ENCODE measurements around the gene BFAR. TPM values are rescaled to one million over a fixed set of nuclear protein-coding genes. Genes with fewer than 3 reads are reported as not detected.

The BFAR gene
- polyA plus RNA-seq, 1 donor from 2014 or later: 63.5 TPM

DNA sequence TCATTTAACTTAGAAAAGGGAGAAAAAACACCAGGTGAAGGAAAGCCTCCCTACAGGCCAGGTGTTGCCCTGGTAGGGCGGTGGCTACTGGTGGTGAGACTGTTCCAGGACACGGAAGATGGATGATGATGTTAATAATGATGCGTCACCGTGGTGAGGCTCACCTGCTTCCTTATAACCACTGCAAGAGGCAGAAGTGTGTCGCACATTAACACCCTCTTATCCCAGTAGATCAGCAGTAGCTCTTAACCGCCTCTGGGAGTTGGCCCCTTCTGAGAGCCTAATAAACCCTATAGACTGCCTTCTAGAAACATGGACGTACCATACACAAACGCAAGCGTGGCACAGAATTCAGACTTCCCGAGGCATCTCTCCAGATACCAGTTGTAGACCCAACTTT is 7.8 kb downstream of the BFAR start:
- no peak overlapping the region for H3K4me3 ChIP-seq (ENCODE audit: low read length)
- no peaks in the 10 kb centered on the region for H4K20me1 ChIP-seq (ENCODE audit: insufficient read depth)
- no peak overlapping the region for H2AFZ ChIP-seq (ENCODE audit: low read depth, low read length)
- no peak overlapping the region for H3K9ac ChIP-seq (ENCODE audit: low read length)
- no peak overlapping the region for H3K4me2 ChIP-seq (ENCODE audit: low read length)
- TF ChIP-seq, protein P1, sequence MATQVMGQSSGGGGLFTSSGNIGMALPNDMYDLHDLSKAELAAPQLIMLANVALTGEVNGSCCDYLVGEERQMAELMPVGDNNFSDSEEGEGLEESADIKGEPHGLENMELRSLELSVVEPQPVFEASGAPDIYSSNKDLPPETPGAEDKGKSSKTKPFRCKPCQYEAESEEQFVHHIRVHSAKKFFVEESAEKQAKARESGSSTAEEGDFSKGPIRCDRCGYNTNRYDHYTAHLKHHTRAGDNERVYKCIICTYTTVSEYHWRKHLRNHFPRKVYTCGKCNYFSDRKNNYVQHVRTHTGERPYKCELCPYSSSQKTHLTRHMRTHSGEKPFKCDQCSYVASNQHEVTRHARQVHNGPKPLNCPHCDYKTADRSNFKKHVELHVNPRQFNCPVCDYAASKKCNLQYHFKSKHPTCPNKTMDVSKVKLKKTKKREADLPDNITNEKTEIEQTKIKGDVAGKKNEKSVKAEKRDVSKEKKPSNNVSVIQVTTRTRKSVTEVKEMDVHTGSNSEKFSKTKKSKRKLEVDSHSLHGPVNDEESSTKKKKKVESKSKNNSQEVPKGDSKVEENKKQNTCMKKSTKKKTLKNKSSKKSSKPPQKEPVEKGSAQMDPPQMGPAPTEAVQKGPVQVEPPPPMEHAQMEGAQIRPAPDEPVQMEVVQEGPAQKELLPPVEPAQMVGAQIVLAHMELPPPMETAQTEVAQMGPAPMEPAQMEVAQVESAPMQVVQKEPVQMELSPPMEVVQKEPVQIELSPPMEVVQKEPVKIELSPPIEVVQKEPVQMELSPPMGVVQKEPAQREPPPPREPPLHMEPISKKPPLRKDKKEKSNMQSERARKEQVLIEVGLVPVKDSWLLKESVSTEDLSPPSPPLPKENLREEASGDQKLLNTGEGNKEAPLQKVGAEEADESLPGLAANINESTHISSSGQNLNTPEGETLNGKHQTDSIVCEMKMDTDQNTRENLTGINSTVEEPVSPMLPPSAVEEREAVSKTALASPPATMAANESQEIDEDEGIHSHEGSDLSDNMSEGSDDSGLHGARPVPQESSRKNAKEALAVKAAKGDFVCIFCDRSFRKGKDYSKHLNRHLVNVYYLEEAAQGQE (IDR thresholded peaks at IDR 0.05; ENCODE audit: borderline replicate concordance): no peak
- TF ChIP-seq MXI1 (conservative IDR thresholded peaks at IDR 0.05; ENCODE audit: poor library complexity, severe bottlenecking) (no peak), POLR2AphosphoS5 (IDR thresholded peaks at IDR 0.05) (no peak), TAF1 (IDR thresholded peaks at IDR 0.05; ENCODE audit: low read depth) (no peak), EZH2 (IDR thresholded peaks at IDR 0.05; ENCODE audit: borderline replicate concordance, insufficient read depth, low read length, poor library complexity, severe bottlenecking) (no peak), SMC3 (conservative IDR thresholded peaks at IDR 0.05; ENCODE audit: poor library complexity) (no peak), EP300 (conservative IDR thresholded peaks at IDR 0.05; ENCODE audit: poor library complexity, severe bottlenecking) (no peak)
- H3K9me3 ChIP-seq (ENCODE audit: low read length): no peaks in the 10 kb centered on the region
- no peaks in the 10 kb centered on the region for H3K27me3 ChIP-seq (ENCODE audit: insufficient read depth, low read depth, low read length)
- H3K9me2 ChIP-seq (ENCODE audit: insufficient read depth, low read length): no peaks in the 10 kb centered on the region
- no peaks in the 10 kb centered on the region for H3F3A ChIP-seq (ENCODE audit: insufficient read depth, low read length, poor library complexity, severe bottlenecking)
- H3K36me3 ChIP-seq (ENCODE audit: insufficient read depth, low read length): no peaks in the 10 kb centered on the region
- H3K79me2 ChIP-seq (replicated peaks; ENCODE audit: insufficient read depth, low read length): peaks cover 32% of the 10 kb centered on the region
- H3K27ac ChIP-seq (ENCODE audit: low read length): no peak overlapping the region

DNA sequence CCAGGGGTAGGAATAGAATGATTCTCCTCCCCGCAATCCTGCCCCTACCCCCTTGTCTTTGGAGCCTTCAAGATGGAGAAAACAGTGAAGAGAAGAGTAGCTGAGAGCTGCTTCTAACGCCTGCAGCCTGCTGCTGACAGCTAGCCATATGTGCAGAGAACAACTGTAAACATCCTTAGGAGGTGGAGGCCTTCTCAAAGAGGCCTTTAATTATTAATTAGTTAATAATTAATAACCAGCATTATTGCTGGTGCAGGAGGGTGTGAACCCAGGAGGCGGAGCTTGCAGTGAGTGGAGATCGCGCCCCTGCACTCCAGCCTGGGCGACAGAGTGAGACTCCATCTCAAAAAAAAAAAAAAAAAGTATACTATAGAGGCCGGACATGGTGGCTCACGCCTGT is 8.5 kb downstream of the BFAR start:
- Histone ChIP-seq H3K9me3 (ENCODE audit: low read length) (no peaks in the 10 kb centered on the region), H3K4me2 (ENCODE audit: low read length) (no peak overlapping the region), H3K27ac (ENCODE audit: low read length) (no peak overlapping the region), H3K9me2 (ENCODE audit: insufficient read depth, low read length) (no peaks in the 10 kb centered on the region), H2AFZ (ENCODE audit: low read depth, low read length) (no peak overlapping the region), H3K4me3 (ENCODE audit: low read length) (no peak overlapping the region), H3F3A (ENCODE audit: insufficient read depth, low read length, poor library complexity, severe bottlenecking) (no peaks in the 10 kb centered on the region), H3K9ac (ENCODE audit: low read length) (no peak overlapping the region), H3K36me3 (ENCODE audit: insufficient read depth, low read length) (no peaks in the 10 kb centered on the region), H4K20me1 (ENCODE audit: insufficient read depth) (no peaks in the 10 kb centered on the region), H3K79me2 (replicated peaks; ENCODE audit: insufficient read depth, low read length) (peaks cover 27% of the 10 kb centered on the region), H3K27me3 (ENCODE audit: insufficient read depth, low read depth, low read length) (no peaks in the 10 kb centered on the region)
- TF ChIP-seq POLR2AphosphoS5 (IDR thresholded peaks at IDR 0.05): no peak
- TF ChIP-seq, protein P2, sequence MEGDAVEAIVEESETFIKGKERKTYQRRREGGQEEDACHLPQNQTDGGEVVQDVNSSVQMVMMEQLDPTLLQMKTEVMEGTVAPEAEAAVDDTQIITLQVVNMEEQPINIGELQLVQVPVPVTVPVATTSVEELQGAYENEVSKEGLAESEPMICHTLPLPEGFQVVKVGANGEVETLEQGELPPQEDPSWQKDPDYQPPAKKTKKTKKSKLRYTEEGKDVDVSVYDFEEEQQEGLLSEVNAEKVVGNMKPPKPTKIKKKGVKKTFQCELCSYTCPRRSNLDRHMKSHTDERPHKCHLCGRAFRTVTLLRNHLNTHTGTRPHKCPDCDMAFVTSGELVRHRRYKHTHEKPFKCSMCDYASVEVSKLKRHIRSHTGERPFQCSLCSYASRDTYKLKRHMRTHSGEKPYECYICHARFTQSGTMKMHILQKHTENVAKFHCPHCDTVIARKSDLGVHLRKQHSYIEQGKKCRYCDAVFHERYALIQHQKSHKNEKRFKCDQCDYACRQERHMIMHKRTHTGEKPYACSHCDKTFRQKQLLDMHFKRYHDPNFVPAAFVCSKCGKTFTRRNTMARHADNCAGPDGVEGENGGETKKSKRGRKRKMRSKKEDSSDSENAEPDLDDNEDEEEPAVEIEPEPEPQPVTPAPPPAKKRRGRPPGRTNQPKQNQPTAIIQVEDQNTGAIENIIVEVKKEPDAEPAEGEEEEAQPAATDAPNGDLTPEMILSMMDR (IDR thresholded peaks at IDR 0.05; ENCODE audit: poor library complexity, severe bottlenecking): no peak
- no peak for TF ChIP-seq TAF1 (IDR thresholded peaks at IDR 0.05; ENCODE audit: low read depth)
- TF ChIP-seq SMC3 (conservative IDR thresholded peaks at IDR 0.05; ENCODE audit: poor library complexity): no peak
- no peak for TF ChIP-seq EP300 (conservative IDR thresholded peaks at IDR 0.05; ENCODE audit: poor library complexity, severe bottlenecking)
- TF ChIP-seq, protein P1 (IDR thresholded peaks at IDR 0.05; ENCODE audit: borderline replicate concordance): no peak
- no peak for TF ChIP-seq RAD21 (conservative IDR thresholded peaks at IDR 0.05)
- TF ChIP-seq EZH2 (IDR thresholded peaks at IDR 0.05; ENCODE audit: borderline replicate concordance, insufficient read depth, low read length, poor library complexity, severe bottlenecking): no peak
- no peak for TF ChIP-seq MXI1 (conservative IDR thresholded peaks at IDR 0.05; ENCODE audit: poor library complexity, severe bottlenecking)

Data from neural cell (in vitro differentiated cells).